VCaP (cell line): ENCODE results near the gene PHF14.

Experiments used
- H3K27ac ChIP-seq: fragments of 450-650 bp; 2 replicates; pipeline ENCODE4 v1.5.1; 2017
- TF ChIP-seq, protein P1 (sequence below): fragments of 450-650 bp; conservative IDR thresholded peaks from 2 replicates; pipeline ENCODE4 v1.5.1; 2017; ENCODE audit warnings: mild to moderate bottlenecking, moderate library complexity

PHF14 gene

DNA sequence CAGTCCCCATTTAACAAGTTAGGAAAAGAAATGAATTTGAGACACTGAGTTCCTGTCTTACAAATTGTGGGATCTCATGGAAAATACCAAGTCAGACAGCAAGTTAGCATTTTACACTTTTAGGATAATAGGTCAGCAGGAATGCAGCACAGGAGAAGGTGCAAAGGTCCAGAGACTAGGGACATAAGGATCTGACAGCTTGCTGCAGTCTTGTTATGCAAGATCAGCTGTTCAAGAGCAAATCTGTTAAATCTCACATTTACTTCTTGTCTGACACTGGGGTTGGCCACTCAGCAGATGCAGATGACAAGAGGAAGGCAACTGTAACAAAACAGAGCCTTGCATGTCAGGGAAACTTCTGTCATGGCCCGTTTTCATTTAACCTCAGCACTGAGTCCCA, 239.6 kb downstream of the PHF14 start:
- H3K27ac ChIP-seq = peak overlapping the region; percentile 81
- TF ChIP-seq, protein P1, sequence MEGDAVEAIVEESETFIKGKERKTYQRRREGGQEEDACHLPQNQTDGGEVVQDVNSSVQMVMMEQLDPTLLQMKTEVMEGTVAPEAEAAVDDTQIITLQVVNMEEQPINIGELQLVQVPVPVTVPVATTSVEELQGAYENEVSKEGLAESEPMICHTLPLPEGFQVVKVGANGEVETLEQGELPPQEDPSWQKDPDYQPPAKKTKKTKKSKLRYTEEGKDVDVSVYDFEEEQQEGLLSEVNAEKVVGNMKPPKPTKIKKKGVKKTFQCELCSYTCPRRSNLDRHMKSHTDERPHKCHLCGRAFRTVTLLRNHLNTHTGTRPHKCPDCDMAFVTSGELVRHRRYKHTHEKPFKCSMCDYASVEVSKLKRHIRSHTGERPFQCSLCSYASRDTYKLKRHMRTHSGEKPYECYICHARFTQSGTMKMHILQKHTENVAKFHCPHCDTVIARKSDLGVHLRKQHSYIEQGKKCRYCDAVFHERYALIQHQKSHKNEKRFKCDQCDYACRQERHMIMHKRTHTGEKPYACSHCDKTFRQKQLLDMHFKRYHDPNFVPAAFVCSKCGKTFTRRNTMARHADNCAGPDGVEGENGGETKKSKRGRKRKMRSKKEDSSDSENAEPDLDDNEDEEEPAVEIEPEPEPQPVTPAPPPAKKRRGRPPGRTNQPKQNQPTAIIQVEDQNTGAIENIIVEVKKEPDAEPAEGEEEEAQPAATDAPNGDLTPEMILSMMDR = no peak

DNA sequence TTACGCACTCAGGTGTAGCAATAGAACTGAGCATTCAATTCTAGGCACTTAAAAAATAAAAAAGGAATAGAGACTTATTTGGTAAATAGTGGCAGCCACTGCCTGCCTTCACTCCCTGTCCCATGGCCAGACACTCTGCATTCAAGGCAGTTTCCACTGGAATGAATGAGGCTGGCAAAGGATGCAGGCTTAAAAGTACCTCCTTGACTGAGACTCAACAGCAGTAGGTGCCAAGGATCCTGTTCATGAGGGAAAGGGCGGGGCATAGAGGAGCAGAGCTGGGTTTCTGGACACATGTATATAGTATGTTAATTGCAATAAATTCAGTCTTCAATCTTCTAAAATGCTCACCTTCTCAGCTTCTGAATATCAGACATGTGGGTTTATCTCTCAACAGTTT, 242.6 kb downstream of the PHF14 start:
- TF ChIP-seq, protein P1 = no peak
- H3K27ac ChIP-seq = peak overlapping the region; percentile 81

- H3K27ac ChIP-seq = peak overlapping the region; percentile 81
- TF ChIP-seq, protein P1 = no peak
Observed at GRCh38 chr7:11217848-11218565, 244.3 kb downstream of the PHF14 start.
